Regular cardiac myocyte (primary cell): ENCODE data around the gene COPS3. TPM values are rescaled to one million over a fixed set of nuclear protein-coding genes. Genes with fewer than 3 reads are reported as not detected.

Source experiments
- total RNA-seq: library from RNA; depleted of rRNA; stranded (reverse); fragments of >200 nt; gene quantifications from 2 replicates; pipeline ENCODE4 v1.2.3, GENCODE V29; 2014

COPS3 gene
- total RNA-seq = 67.1 and 144 TPM in 2 replicates

GRCh38 chr17:17280613-17281549 is at the start of gene COPS3:
TSS of gene COPS3 (minus strand) at chr17:17281246. CDS start at chr17:17281186, 60 bp downstream.

GRCh38 chr17:17303010-17303846 is 22.2 kb upstream of the COPS3 start, which contains the start of gene NT5M:
TSS of gene NT5M (plus strand) at chr17:17303373. CDS start at chr17:17303551, 178 bp downstream.

GRCh38 chr17:17237026-17237799 is 43.8 kb downstream of the COPS3 start, which contains the start of gene FLCN:
TSS of gene FLCN (minus strand) at chr17:17237168. CDS start at chr17:17228137, 9,031 bp downstream.

GRCh38 chr17:17206124-17206912 is 74.7 kb downstream of the COPS3 start, which contains the start of gene PLD6:
TSS of gene PLD6 (minus strand) at chr17:17206333. CDS start at chr17:17206286, 47 bp downstream.

Other genes starting within 250 kb of the COPS3 start
- gene MPRIP, start 238.8 kb downstream of the COPS3 start, total RNA-seq = 139 and 208 TPM in 2 replicates
- 2.3 and 3.9 TPM in 2 replicates for gene PLD6, start 74.9 kb downstream of the COPS3 start, total RNA-seq
- 30.7 and 62.3 TPM in 2 replicates for gene FLCN, start 44.1 kb downstream of the COPS3 start, total RNA-seq
- 0.96 and 2.5 TPM in 2 replicates for gene NT5M, start 22.1 kb upstream of the COPS3 start, total RNA-seq
- 7.7 and 9.9 TPM in 2 replicates for gene MED9, start 195.8 kb upstream of the COPS3 start, total RNA-seq
- 0.77 and 1.7 TPM in 2 replicates for gene RASD1, start 215.1 kb upstream of the COPS3 start, total RNA-seq